ENCODE data around the gene TAF1C. TPM values are rescaled to one million over a fixed set of nuclear protein-coding genes. Genes with fewer than 3 reads are reported as not detected.

The TAF1C gene
- polyA plus RNA-seq, 3 donors from 2014 or later: 3.3 to 8.6 (median 8.2) TPM

DNA sequence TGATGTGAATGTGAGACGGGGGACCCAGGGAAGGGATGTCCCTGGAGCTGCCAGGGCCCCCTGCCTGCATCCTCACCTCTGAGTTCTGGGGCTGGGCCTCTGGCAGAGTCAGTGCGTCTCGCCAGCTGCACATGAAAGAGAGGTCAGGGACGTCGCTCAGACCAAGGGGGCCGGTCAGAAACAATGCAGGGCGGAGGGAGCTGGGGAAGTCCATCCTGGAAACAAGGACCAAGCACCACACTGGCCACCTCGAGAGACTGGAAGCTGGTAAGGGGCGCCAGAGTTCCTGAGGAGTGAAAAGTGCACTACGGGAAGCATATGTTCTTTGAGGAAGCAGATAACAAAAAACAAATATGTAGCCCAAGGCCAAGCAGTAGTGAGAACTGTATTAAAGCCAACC is 2.1 kb downstream of the TAF1C start:
- Mint-ChIP-seq H3K36me3 (peaks cover 0 to 9% (median 6%) of the 10 kb centered on the region in 3 donors), H3K4me1 (peaks cover 19 to 33% of the 10 kb centered on the region in 2 donors), H3K27me3 (ENCODE audit: low read depth in 3 of 3) (peaks cover 0 to 2% (median 2%) of the 10 kb centered on the region in 3 donors), H3K4me3 (peak overlapping the region; percentile 70 to 96 (median 94)), H3K27ac (peak overlapping the region in 2 of 6 donors; percentile 75), H3K9me3 (no peaks in the 10 kb centered on the region)
- DNase-seq: no peak

DNA sequence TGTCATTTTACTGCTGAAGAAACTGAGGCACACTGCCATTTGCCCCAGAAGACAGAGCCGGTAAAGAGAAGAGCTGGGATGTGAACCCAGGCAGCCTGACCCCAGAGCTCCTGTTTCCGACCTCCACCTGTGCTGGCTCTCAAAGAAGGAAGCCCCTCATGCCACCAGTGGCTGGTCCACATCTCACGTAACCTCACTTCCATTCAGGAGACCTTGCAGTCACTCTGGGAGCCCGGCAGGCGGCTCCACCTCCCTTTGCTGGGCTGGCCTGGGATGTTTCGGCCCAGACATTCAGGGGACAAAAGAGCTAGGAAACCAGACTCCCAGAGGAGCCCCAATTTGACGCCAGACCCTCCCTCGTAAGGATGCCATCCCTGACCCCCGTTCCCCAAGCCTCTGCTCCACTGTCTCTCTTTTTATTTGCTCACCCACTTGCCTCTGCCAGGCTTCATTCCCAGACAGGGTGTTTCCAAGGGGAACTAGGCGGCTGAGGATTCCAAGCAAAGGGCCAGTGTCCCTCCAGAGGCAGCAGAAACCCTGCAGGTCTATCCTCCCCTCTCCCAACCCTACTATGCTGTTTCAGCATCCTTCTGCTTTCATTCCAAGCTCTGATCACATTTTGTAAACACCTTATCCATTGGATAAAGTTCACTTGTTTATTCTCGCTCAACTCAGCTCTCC is 2.8 kb downstream of the TAF1C start:
- no peak for DNase-seq
- H3K4me1 Mint-ChIP-seq: peaks cover 19 to 33% of the 10 kb centered on the region in 2 donors
- H3K27me3 Mint-ChIP-seq (ENCODE audit: low read depth in 3 of 3): peaks cover 0 to 2% (median 2%) of the 10 kb centered on the region in 3 donors
- H3K36me3 Mint-ChIP-seq: peaks cover 0 to 9% (median 6%) of the 10 kb centered on the region in 3 donors
- peak overlapping the region in 1 of 5 donors; percentile 94 for H3K4me3 Mint-ChIP-seq
- H3K27ac Mint-ChIP-seq: peak overlapping the region in 1 of 6 donors; percentile 42
- no peaks in the 10 kb centered on the region for H3K9me3 Mint-ChIP-seq

DNA sequence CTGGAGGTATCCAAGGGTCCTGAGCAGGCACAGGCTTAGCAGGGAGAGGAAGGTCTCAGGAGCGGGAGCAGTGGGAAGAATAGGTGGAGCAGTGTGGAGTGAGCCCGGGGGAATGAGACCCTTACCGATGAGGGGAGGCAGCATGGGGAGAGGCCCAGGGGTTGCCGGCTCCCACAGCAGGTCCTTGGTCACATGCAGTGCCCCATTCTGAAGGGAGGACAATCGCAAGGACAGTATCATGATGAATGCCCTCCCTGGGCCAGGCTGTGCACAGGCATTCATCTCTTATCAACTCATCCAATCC is 3.3 kb downstream of the TAF1C start:
- no peak for DNase-seq
- Mint-ChIP-seq H3K27ac (no peak overlapping the region), H3K4me1 (peaks cover 19 to 33% of the 10 kb centered on the region in 2 donors), H3K27me3 (ENCODE audit: low read depth in 3 of 3) (peaks cover 0 to 2% (median 2%) of the 10 kb centered on the region in 3 donors), H3K36me3 (peaks cover 0 to 9% (median 6%) of the 10 kb centered on the region in 3 donors), H3K9me3 (no peaks in the 10 kb centered on the region), H3K4me3 (no peak overlapping the region)

DNA sequence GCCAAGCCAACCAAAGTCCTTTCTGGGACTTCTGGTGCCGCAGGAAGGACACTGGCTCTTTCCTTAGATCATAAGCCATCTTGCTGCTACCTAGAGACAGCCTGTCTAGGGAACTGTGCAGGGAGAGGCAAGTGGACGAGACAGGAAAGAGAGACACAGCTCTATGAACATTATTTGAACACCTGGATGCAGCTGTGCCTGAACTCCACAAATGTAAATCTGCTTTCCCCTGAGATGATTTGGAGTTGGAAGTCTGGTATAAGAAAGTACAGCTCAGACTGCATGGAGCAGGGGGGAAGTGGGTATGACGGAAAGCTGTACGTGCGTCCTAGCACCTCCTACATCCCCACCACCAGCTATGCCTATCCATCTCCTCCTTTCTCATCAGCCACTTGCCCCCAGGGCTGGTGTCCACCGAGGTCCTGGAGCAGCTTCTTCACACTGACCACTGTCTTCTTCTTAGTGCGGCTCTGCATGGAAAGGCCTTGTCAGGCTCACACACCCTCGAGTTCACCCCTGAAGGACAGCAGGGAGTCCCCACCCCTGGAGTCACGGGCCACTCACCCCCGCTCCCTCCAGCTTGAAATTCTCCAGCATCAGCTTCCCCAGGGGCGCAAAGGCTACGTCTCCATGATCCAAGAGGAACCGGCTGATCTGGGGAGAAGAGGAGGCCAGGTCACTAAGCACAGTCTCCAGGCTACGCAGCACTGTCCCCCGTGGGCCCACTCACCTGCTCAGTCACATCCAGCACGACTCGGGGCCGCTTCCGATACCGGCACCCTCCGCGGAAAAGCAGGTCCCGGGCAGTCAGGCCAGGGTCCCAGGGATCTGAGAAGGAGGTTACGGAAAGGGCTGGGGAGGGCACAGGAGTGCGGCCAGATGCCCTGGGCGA is 3.9 kb downstream of the TAF1C start:
- H3K4me1 Mint-ChIP-seq: peaks cover 19 to 35% of the 10 kb centered on the region in 2 donors
- no peak overlapping the region for H3K4me3 Mint-ChIP-seq
- H3K27me3 Mint-ChIP-seq (ENCODE audit: low read depth in 3 of 3): peaks cover 0 to 2% (median 2%) of the 10 kb centered on the region in 3 donors
- H3K9me3 Mint-ChIP-seq: no peaks in the 10 kb centered on the region
- peaks cover 0 to 10% (median 6%) of the 10 kb centered on the region in 3 donors for H3K36me3 Mint-ChIP-seq
- no peak overlapping the region for H3K27ac Mint-ChIP-seq
- no peak for DNase-seq

DNA sequence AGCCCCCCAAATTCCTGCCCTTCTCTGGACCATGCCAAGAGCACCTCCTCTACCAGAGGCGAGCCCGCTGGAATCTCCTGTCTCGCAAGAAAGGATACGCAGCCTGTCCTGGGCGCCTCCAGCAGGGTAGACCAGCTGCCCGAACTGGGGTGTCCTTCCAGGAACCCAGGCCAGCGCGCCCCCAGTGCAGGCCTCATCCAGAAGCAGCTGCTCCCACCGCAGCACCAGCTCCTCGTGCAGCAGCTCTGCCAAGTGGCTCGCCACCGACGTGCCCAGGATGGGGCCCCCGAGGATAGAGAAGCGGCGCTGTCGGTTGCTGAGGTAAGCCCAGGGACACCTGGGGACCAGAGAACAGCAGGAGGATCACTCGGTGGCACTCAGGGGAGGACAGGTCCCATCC is 4.8 kb downstream of the TAF1C start:
- DNase-seq: no peak
- Mint-ChIP-seq H3K36me3 (peaks cover 0 to 13% (median 11%) of the 10 kb centered on the region in 3 donors), H3K27me3 (ENCODE audit: low read depth in 3 of 3) (peaks cover 0 to 2% (median 0%) of the 10 kb centered on the region in 3 donors), H3K9me3 (no peaks in the 10 kb centered on the region), H3K4me1 (peaks cover 19 to 35% of the 10 kb centered on the region in 2 donors), H3K27ac (no peak overlapping the region), H3K4me3 (no peak overlapping the region)

DNA sequence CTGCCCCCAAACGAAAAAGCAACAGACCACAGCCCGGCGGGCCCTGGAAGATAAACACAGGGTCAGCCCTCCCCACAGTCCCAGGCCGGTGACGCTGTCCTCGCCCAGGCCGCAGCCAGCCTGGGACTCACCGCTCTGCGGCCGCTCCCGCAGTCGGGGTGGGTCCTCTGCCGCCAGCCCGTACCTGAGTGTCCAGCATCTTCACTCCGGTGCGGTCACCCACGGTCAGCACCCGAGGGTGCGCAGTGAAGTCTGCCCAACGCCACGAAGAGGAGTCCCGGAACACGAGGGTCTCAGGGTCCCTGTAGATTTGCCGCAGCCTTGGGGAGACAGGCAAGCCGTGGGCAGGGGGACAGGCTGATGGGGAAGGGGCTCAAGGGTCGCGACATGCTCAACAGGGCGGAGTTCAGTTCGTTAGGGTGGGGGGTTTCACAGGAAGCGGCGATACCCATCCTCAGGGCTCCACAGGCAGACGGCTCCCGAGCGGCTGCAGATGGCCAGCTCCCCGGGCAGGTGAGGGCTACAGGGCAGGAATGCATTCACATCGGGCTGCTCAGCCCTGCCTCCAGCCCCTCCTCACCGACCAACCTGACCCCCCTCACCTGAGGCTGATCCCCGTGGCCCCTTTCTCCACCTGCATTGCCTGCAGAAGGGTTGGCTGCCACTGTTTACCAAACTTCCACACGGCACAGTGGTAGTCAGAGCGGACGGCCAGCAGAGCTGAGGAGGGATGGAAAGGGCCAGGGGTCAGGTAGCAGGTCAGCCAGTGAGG is 5.5 kb downstream of the TAF1C start:
- Mint-ChIP-seq H3K27me3 (ENCODE audit: low read depth in 3 of 3) (no peaks in the 10 kb centered on the region), H3K9me3 (no peaks in the 10 kb centered on the region), H3K36me3 (peaks cover 0 to 13% (median 11%) of the 10 kb centered on the region in 3 donors), H3K27ac (no peak overlapping the region), H3K4me1 (peaks cover 16 to 28% of the 10 kb centered on the region in 2 donors), H3K4me3 (no peak overlapping the region)
- no peak for DNase-seq

DNA sequence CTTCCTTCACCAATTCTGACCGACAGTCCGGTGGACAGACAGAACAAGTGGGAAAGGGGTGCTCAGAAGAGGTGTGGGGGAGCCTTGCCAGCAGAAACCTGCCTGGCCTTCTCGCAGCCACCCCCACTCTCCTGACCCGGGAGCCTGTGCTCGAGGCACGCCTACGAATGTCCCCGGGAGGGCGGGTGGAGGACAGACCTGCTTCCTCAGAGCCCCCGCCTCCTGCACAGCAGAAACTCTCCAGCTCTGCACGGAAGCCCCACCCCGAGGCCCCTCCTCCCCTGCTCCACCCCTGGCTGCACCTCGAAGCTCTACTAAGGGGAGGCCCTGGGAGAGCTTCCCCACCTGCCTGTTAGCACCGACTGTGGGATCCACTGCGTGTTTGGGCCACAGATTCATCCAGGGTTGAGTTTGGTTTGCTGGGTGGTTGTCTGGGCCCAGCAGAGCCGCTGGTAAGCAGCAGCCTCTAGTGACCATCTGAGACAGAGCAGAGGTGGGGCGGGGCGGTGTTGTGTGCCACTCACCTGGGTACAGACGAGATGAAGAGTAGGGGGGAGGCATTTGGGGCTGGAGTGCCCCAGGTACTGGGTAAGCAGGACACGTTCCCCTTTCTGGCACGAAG is 6.2 kb downstream of the TAF1C start:
- H3K36me3 Mint-ChIP-seq: peaks cover 0 to 13% (median 11%) of the 10 kb centered on the region in 3 donors
- no peak for DNase-seq
- H3K4me1 Mint-ChIP-seq: peaks cover 10 to 21% of the 10 kb centered on the region in 2 donors
- no peak overlapping the region for H3K4me3 Mint-ChIP-seq
- no peak overlapping the region for H3K27ac Mint-ChIP-seq
- H3K27me3 Mint-ChIP-seq (ENCODE audit: low read depth in 3 of 3): no peaks in the 10 kb centered on the region
- no peaks in the 10 kb centered on the region for H3K9me3 Mint-ChIP-seq

DNA sequence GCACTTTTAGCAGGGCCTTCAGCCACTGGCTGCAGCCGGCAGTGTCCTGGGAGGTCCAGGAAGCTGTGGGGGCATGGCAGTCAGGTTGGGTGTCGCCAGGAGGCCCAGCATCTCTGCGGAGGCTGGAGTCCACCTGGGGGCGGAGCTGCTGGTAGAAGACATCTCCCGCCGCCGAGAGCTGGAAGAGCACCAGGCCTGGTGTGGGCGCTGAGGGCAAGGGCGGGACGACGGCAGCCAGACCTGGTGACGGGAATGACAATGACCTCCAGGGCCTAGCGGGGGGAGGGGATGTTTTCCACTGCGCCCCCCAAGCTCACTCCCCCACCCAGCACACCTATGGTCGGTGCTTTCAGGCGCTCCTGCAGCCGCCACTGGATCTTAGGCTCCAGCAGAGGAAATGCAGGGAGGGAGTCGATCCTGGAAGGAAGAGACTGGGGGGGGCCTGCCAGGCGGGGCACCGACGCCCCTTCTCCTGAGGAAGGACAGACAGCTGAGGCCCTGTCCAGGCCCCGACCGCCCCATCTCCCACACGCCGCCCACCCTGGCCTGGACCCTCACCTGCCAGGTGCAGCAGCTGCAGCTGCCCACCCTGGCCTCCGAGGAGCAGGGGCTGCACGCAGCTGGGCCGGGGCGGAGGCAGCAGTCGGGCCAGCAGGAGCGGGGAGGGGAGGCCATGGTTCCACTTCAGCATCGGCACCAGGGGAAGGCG is 7.1 kb downstream of the TAF1C start:
- H3K4me3 Mint-ChIP-seq: no peak overlapping the region
- H3K27me3 Mint-ChIP-seq (ENCODE audit: low read depth in 3 of 3): no peaks in the 10 kb centered on the region
- no peaks in the 10 kb centered on the region for H3K9me3 Mint-ChIP-seq
- H3K4me1 Mint-ChIP-seq: peaks cover 2 to 12% of the 10 kb centered on the region in 2 donors
- peaks cover 0 to 13% (median 11%) of the 10 kb centered on the region in 3 donors for H3K36me3 Mint-ChIP-seq
- no peak overlapping the region for H3K27ac Mint-ChIP-seq
- DNase-seq: no peak

DNA sequence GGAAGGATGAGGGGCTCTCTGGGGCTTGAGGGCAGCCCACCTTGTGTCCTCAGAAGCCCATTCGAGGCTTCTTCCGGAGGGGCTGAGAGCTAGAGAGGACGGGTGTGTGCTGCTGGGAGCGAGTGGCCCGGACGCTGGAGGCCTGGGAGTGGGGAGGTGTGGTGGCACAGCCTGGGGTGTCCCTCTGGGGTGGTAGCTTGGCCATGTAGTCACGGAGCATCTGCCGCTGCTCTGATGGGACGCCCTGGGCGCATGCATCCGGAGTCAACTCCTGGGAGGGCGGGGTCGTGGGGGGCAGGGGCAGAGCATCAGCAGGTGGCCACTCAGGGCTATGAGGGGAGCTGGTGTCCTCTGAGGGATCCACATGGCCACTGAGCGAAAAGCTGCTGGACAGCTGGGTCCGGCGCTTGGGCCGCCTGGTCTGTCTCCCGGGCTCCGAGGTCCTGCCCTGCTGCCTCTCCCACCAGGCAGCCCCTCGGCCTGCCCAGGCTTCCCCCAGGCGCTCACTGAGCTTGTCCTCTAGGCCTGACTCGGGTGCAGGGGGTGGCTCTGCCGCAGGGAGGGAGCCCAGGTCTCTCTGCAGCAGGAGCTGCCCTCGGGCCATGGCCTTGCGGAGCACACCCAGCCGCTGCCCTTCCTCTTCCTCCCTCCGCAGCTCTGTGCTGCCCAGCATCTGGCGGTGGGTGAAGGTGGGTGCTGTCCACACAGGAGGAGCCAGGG is 7.8 kb downstream of the TAF1C start:
- Mint-ChIP-seq H3K27ac (no peak overlapping the region), H3K9me3 (no peaks in the 10 kb centered on the region), H3K36me3 (peaks cover 0 to 11% (median 9%) of the 10 kb centered on the region in 3 donors), H3K27me3 (ENCODE audit: low read depth in 3 of 3) (no peaks in the 10 kb centered on the region), H3K4me1 (peaks cover 0 to 5% of the 10 kb centered on the region in 2 donors), H3K4me3 (no peak overlapping the region)
- no peak for DNase-seq

DNA sequence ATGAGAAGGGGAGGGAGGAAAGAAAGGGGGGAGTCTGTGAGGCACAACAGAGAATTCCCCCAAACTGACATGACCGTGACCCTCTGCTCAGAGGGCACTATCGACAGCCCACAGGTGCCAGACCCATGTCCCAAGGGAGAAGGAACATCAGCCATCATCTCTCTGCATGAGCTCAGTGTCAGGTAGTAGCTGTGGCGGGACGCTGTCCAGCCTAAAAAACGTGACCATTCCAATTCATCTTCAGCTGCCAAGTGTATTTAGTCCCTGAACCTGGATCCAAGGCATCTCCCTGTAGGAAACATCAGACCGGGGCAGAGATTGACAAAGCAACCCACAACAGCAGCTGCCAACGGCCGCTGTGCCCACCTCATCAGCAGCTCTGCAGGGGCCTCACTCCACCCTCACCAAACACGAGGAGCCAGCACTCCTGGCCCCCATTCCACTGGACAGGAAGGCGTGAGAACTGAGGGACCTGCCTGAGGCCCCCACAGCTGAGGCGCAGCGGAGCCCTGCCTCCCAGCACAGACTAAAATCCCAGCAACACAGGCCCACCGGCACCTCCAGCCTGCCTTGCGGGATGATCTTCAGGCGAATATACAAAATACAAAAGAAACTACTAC is 8.6 kb downstream of the TAF1C start:
- Mint-ChIP-seq H3K27ac (no peak overlapping the region), H3K27me3 (ENCODE audit: low read depth in 3 of 3) (no peaks in the 10 kb centered on the region), H3K9me3 (no peaks in the 10 kb centered on the region), H3K36me3 (peaks cover 0 to 11% (median 9%) of the 10 kb centered on the region in 3 donors), H3K4me1 (peaks cover 0 to 5% of the 10 kb centered on the region in 2 donors), H3K4me3 (no peak overlapping the region)
- no peak for DNase-seq

DNA sequence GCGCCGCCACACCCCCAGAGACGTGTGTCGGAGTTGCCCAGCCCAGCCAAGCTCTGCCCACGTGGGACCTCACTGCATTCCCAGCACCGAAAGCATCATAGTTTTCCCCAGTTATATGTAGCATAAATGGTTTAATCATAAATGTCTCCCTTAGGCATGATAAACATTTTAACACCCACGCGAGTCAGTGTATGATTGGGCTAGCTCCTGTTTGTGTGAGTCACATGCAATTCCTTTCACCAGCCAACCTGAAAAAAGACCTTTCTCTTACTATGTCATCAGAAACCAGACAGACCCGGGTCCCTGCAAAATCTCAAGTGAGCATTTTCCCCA is 9.2 kb downstream of the TAF1C start:
- no peak for DNase-seq
- H3K4me3 Mint-ChIP-seq: no peak overlapping the region
- peaks cover 0 to 5% of the 10 kb centered on the region in 2 donors for H3K4me1 Mint-ChIP-seq
- peaks cover 0 to 7% (median 7%) of the 10 kb centered on the region in 3 donors for H3K36me3 Mint-ChIP-seq
- H3K9me3 Mint-ChIP-seq: no peaks in the 10 kb centered on the region
- peak overlapping the region in 3 of 6 donors; percentile 21 to 67 (median 64) for H3K27ac Mint-ChIP-seq
- H3K27me3 Mint-ChIP-seq (ENCODE audit: low read depth in 3 of 3): no peaks in the 10 kb centered on the region
